Middle frontal gyrus (tissue), 1 donor: ENCODE results near the gene NELL1.

ENCODE experiments used
- DNase-seq: peaks from one replicate; pipeline ENCODE4 v3.0.0-alpha.2; 2015; ENCODE audit warnings: low spot score; ENCODE audit errors: extremely low spot score

Gene NELL1

GRCh38 chr11:21410513-21410912, 741.1 kb downstream of the NELL1 start:
- DNase-seq = no peak

- no peak for DNase-seq
These were observed 741.7 kb downstream of the NELL1 start for GRCh38 chr11:21411104-21411503.

GRCh38 chr11:21411597-21411996, 742.2 kb downstream of the NELL1 start:
- DNase-seq = no peak

- DNase-seq = no peak
These were observed 743.4 kb downstream of the NELL1 start for GRCh38 chr11:21412652-21413383.

- no peak for DNase-seq
These were observed 745.6 kb downstream of the NELL1 start for GRCh38 chr11:21414953-21415352.

- no peak for DNase-seq
These were observed 746.2 kb downstream of the NELL1 start for GRCh38 chr11:21415606-21416005.

GRCh38 chr11:21421711-21422329, 752.4 kb downstream of the NELL1 start:
- no peak for DNase-seq

- DNase-seq = no peak
These were observed 757.5 kb downstream of the NELL1 start for GRCh38 chr11:21426931-21427330.

GRCh38 chr11:21427726-21428125, 758.3 kb downstream of the NELL1 start:
- DNase-seq = no peak

GRCh38 chr11:21428796-21429195, 759.4 kb downstream of the NELL1 start:
- no peak for DNase-seq

GRCh38 chr11:21429401-21429800, 760.0 kb downstream of the NELL1 start:
- no peak for DNase-seq

- no peak for DNase-seq
These were observed 761.2 kb downstream of the NELL1 start for GRCh38 chr11:21430537-21430936.

- no peak for DNase-seq
These were observed 777.7 kb downstream of the NELL1 start for GRCh38 chr11:21446939-21447590.

GRCh38 chr11:21447871-21448270, 778.5 kb downstream of the NELL1 start:
- no peak for DNase-seq

GRCh38 chr11:21456186-21456585, 786.8 kb downstream of the NELL1 start:
- no peak for DNase-seq

- no peak for DNase-seq
These were observed 790.7 kb downstream of the NELL1 start for GRCh38 chr11:21460082-21460481.

GRCh38 chr11:21461701-21462100, 792.3 kb downstream of the NELL1 start:
- DNase-seq = no peak

- no peak for DNase-seq
These were observed 795.3 kb downstream of the NELL1 start for GRCh38 chr11:21464601-21465193.

- DNase-seq = no peak
These were observed 795.8 kb downstream of the NELL1 start for GRCh38 chr11:21465203-21465602.

GRCh38 chr11:21465920-21466319, 796.5 kb downstream of the NELL1 start:
- no peak for DNase-seq

GRCh38 chr11:21470521-21470920, 801.1 kb downstream of the NELL1 start:
- DNase-seq = no peak

GRCh38 chr11:21472261-21472660, 802.9 kb downstream of the NELL1 start:
- no peak for DNase-seq
